PC-3 (cell line): ENCODE data around the gene UCP2. TPM values are rescaled to one million over a fixed set of nuclear protein-coding genes. Genes with fewer than 3 reads are reported as not detected.

ENCODE experiments used
- ATAC-seq: fragments of 200-7000 bp; cut with Tn5 transposase; 2 replicates; pipeline ENCODE4 v1.9.1; 2020; ENCODE audit warnings: mild to moderate bottlenecking, moderate library complexity
- BruUV-seq: library from RNA; stranded (reverse); fragments of 400-500 nt; replicated peaks from 2 replicates; lab custom pipeline; 2021; lab: Mats Ljungman, UMichigan
- CTCF ChIA-PET: fragments of 300-600 bp; sonication (Branson Sonifier 250); formaldehyde crosslinking; loops from one replicate; lab custom pipeline; 2022; ENCODE audit warnings: antibody characterized with exemption; lab: Charles Lee
- POLR2A ChIA-PET: fragments of 300-600 bp; sonication (Branson Sonifier 250); formaldehyde crosslinking; loops from one replicate; lab custom pipeline; 2022; ENCODE audit warnings: antibody characterized with exemption; ENCODE audit not compliant: unreplicated experiment; lab: Charles Lee
- DNase-seq: peaks from one replicate; pipeline ENCODE4 v3.0.0-alpha.2; 2015
- H2AFZ ChIP-seq: fragments of 300-600 bp; sonication (generic); 2 replicates; pipeline ENCODE4 v1.6.0; 2016; ENCODE audit warnings: antibody characterized with exemption, low read length
- H3F3A ChIP-seq: fragments of 300-600 bp; sonication (generic); one replicate; pipeline ENCODE4 v1.6.0; 2017; ENCODE audit warnings: antibody characterized with exemption, low read length, control low read depth, mild to moderate bottlenecking; ENCODE audit not compliant: unreplicated experiment
- H3K27ac ChIP-seq: fragments of 300-600 bp; sonication (generic); 2 replicates; pipeline ENCODE4 v1.5.1; 2016; ENCODE audit warnings: mild to moderate bottlenecking, low read length
- H3K27me3 ChIP-seq: fragments of 300-600 bp; sonication (generic); 2 replicates; pipeline ENCODE4 v1.6.1; 2016; ENCODE audit warnings: low read length, mixed read lengths
- H3K36me3 ChIP-seq: fragments of 300-600 bp; sonication (generic); 2 replicates; pipeline ENCODE4 v1.6.1; 2016; ENCODE audit warnings: low read depth, mixed run types, low read length, mixed read lengths
- H3K4me1 ChIP-seq: fragments of 300-600 bp; sonication (generic); 2 replicates; pipeline ENCODE4 v1.5.1; 2016; ENCODE audit warnings: low read length; ENCODE audit not compliant: insufficient read depth
- H3K4me2 ChIP-seq: fragments of 300-600 bp; sonication (generic); 2 replicates; pipeline ENCODE4 v1.6.0; 2016; ENCODE audit warnings: low read length
- H3K4me3 ChIP-seq: fragments of 300-600 bp; sonication (generic); 2 replicates; pipeline ENCODE4 v1.5.1; 2016; ENCODE audit warnings: mild to moderate bottlenecking, low read length, mixed read lengths
- H3K79me2 ChIP-seq: fragments of 300-600 bp; sonication (generic); 2 replicates; pipeline ENCODE4 v1.6.1; 2017; ENCODE audit warnings: low read length, mixed read lengths
- H3K9ac ChIP-seq: fragments of 300-600 bp; sonication (generic); 2 replicates; pipeline ENCODE4 v1.6.0; 2016; ENCODE audit warnings: mild to moderate bottlenecking, low read length
- H3K9me2 ChIP-seq: fragments of 300-600 bp; sonication (generic); replicated peaks from 2 replicates; pipeline ENCODE4 v1.6.1; 2016; ENCODE audit warnings: mixed run types, low read length, mixed read lengths
- H3K9me3 ChIP-seq: fragments of 300-600 bp; sonication (generic); 2 replicates; pipeline ENCODE4 v1.6.1; 2016; ENCODE audit warnings: low read length, mixed read lengths
- H4K20me1 ChIP-seq: fragments of 300-600 bp; sonication (generic); 2 replicates; pipeline ENCODE4 v1.6.1; 2016; ENCODE audit warnings: low read length, mixed read lengths
- EZH2 ChIP-seq: fragments of 300-600 bp; sonication (generic); IDR thresholded peaks from one replicate; pipeline ENCODE4 v1.6.1; 2017; ENCODE audit warnings: antibody characterized with exemption, mild to moderate bottlenecking, low read length; ENCODE audit not compliant: unreplicated experiment
- EZH2phosphoT487 ChIP-seq: fragments of 300-600 bp; sonication (generic); IDR thresholded peaks from 2 replicates; pipeline ENCODE4 v1.6.1; 2018; ENCODE audit warnings: mild to moderate bottlenecking, antibody characterized with exemption, low read length, borderline replicate concordance
- intact Hi-C: fragments of 100-400 bp; cut with micrococcal nuclease; formaldehyde crosslinking; loops from 2 replicates; pipeline ENCODE4 v1.9.0; 2023
- total RNA-seq: library from RNA; depleted of rRNA; stranded (reverse); fragments of >200 nt; gene quantifications from 2 replicates; pipeline ENCODE4 v1.2.3, GENCODE V29; 2014
- TF ChIP-seq, protein P1 (sequence below): fragments of 300-600 bp; sonication (generic); conservative IDR thresholded peaks from 2 replicates; pipeline ENCODE4 v1.5.1; 2017; ENCODE audit warnings: antibody characterized with exemption, low read depth, mild to moderate bottlenecking, low read length

Gene UCP2
- total RNA-seq, 1 experiment from 2014 or later: 6.4 TPM

DNA sequence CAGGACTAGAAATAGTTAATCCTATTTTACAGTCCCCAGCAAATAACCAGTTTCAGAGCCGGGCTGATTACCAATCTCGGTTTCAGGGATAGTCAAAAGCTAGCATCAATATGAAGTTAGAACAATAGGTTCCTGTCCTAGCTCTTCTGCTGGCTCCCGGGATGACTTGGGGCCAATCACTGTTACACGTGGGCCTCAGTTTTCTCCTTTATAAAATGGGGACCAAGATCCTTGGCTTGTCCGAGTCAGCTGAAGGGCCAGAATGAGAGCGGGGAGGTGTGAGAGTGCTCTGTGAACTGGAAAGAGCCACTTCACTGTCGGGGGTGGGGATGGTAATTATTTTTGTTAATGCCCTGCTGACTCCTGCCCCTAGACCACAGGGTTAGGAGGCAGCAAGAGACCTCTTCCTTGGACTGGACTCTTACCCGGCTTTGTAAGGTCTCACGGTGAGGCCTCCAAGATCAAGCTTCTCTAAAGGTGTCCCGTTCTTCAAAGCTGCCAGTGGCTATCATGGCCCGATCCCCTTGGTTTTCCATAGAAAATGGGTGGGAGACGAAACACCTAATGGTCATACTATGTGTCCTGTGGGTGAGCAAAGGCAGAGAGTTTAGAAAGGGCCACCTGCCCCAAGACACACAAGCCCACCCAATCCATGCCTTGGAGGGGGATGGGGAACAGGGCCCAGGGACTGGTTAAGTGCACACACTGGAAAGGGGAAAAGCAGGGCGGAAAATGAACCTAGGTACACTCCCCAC is 1.4 kb downstream of the UCP2 start:
- Histone ChIP-seq H3K36me3 (peaks cover 15% of the 10 kb centered on the region), H3K79me2 (peaks cover 8% of the 10 kb centered on the region; the same call in 1 of the 2 replicates), H3K27ac (no peak overlapping the region), H3K9me2 (no peaks in the 10 kb centered on the region), H4K20me1 (no peaks in the 10 kb centered on the region), H3K4me1 (peaks cover 28% of the 10 kb centered on the region), H3K9me3 (no peaks in the 10 kb centered on the region), H3K4me3 (no peak overlapping the region; the same call in 1 of the 2 replicates), H3F3A (no peaks in the 10 kb centered on the region), H3K27me3 (no peaks in the 10 kb centered on the region), H3K9ac (no peak overlapping the region), H2AFZ (no peak overlapping the region), H3K4me2 (peak overlapping the region; percentile 100)
- no peak for ATAC-seq
- TF ChIP-seq EZH2 (no peak), EZH2phosphoT487 (no peak)
- TF ChIP-seq, protein P1, sequence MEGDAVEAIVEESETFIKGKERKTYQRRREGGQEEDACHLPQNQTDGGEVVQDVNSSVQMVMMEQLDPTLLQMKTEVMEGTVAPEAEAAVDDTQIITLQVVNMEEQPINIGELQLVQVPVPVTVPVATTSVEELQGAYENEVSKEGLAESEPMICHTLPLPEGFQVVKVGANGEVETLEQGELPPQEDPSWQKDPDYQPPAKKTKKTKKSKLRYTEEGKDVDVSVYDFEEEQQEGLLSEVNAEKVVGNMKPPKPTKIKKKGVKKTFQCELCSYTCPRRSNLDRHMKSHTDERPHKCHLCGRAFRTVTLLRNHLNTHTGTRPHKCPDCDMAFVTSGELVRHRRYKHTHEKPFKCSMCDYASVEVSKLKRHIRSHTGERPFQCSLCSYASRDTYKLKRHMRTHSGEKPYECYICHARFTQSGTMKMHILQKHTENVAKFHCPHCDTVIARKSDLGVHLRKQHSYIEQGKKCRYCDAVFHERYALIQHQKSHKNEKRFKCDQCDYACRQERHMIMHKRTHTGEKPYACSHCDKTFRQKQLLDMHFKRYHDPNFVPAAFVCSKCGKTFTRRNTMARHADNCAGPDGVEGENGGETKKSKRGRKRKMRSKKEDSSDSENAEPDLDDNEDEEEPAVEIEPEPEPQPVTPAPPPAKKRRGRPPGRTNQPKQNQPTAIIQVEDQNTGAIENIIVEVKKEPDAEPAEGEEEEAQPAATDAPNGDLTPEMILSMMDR: no peak
- ChIA-PET CTCF (no interaction called here), POLR2A (interaction anchor here (0.5 kb wide), 1 partner anchor 85 kb away, joined by 8 read pairs; no protein-coding TSS in a partner anchor)
- BruUV-seq: no TSS peak
- no peak for DNase-seq
- intact Hi-C loops: loop anchor here (10.0 kb wide), 1 partner anchor 194 kb away; the partner anchor contains the start of genes C2CD3 and PPME1

DNA sequence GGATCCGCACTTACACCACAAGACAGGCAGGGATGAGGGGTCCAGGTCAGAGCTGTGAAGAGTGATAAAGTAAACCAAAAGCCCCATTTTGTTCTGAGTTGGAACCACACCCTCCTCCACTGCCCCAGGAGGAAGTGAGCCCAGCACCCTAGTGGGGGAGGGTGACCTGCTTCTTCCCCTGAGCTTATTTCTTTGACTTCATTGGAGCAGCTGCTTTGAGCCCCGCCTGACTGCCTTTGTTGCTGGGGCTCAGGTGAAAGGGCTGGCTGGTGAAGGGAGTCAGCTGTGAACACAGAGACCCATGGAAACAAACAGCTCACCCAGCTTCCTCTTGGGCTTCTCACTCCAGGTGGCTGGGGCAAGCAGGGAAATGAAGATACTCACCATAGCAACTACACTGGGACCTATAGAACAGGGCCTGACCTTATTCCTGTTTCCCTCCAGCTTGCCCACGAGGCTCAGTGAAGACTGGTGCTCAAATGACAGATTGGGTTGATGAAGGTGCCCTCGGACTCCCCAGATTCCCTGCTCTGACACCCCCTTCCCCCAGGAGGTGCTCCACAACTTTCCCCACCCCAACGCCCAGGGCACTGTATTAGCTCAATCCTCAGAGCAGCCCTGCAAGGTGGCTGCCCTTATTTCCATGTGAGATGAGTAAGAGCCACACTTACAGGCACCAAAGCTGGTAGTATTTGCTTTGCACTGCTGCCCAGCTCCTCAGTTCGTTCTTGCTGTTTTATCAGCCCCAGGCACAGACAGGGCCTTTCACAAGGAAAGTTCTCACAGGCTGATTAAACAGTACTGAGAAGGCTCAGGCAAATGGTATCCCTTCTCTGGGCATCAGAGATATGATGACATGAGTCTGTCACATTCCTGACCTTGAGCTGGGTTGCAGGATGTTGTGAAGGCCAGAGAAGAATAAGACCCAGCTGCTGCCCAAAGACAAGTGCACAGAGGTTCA is 2.4 kb downstream of the UCP2 start:
- no peak overlapping the region for H3K27ac ChIP-seq

More for the DNA sequence above, 2.4 kb downstream of the UCP2 start:
- DNase-seq (peak; percentile 8), ATAC-seq (no peak)
- Histone ChIP-seq H2AFZ (no peak overlapping the region), H3K9ac (no peak overlapping the region), H3K9me3 (no peaks in the 10 kb centered on the region), H3K9me2 (no peaks in the 10 kb centered on the region), H3K4me3 (no peak overlapping the region), H4K20me1 (no peaks in the 10 kb centered on the region), H3K79me2 (peaks cover 8% of the 10 kb centered on the region; the same call in 1 of the 2 replicates), H3F3A (no peaks in the 10 kb centered on the region), H3K36me3 (peaks cover 17% of the 10 kb centered on the region), H3K27me3 (no peaks in the 10 kb centered on the region), H3K4me1 (peaks cover 28% of the 10 kb centered on the region), H3K4me2 (peak overlapping the region; percentile 12; the same call in 1 of the 2 replicates)
- TF ChIP-seq EZH2phosphoT487 (no peak), EZH2 (no peak)
- TF ChIP-seq, protein P1: no peak
- ChIA-PET POLR2A (interaction anchor here (0.5 to 0.6 kb wide), 2 partner anchors 35 to 86 kb away, joined by 8 to 17 read pairs; no protein-coding TSS in a partner anchor), CTCF (no interaction called here)
- no TSS peak for BruUV-seq
- intact Hi-C loops: loop anchor here (10.0 kb wide), 1 partner anchor 195 kb away; the partner anchor contains the start of genes C2CD3 and PPME1
